Activated T-helper 1 cell treated with anti-CD3 and anti-CD28 coated beads, Interleukin-2, amount 50 U/mL, for 16 hours (primary cell): ENCODE data around the gene REXO1.

Source experiments
- DNase-seq, 2 donors: peaks; one replicate each; pipeline ENCODE4 v3.0.0-alpha.2; 2020; ENCODE audit warnings: low read depth in 1 of 2, low spot score in 1 of 2

Gene REXO1

GRCh38 chr19:1829958-1830357, 18.3 kb downstream of the REXO1 start:
- no peak for DNase-seq

DNA sequence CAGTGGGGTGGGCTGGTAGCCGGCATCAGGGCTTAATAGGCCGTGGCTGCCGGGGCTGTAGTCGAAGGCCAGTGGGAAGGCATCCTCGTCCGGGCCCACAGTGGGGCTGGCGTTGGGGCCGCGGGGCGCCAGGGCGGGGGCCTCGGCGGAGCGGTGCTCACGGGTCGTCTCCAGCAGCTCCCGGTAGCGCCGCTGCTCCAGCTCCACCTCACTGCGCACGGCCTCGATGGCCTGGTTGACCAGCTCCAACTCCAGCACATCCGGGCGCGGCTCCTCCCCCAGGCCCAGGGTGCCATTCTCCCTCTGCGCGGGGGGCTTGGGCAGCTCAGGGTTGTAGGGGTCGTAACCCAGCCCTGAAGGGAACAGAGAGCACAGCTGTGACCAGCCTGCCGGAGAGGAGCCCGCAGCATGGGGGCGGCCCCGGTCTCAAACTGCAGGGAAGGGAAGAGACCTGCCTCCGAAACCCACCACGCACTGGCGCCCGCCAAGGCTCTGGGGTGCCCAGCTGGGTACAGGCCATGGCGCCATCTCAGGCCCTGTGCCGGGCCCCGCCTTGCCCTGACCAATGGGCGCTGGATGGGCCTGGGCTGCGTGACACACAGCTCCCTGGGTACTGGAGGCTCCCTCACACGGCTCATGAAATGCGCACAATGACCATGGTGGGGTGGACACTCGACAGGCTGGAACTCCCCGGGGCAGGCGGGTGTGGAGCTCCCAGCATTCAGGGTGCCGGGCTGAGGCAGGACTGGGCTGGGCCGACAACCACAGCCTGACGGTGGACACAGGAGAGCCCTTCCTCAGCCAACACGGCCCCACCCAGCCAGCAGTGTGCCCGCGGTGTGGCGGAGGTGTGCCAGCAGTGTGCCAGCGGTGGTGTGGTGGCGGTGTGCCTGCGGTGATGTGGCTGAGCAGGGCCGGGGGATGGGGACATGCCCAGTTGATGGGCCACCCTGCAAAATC, 19.7 kb downstream of the REXO1 start:
- DNase-seq: no peak

- DNase-seq: no peak
Observed at GRCh38 chr19:1827566-1828278, 20.6 kb downstream of the REXO1 start.

- DNase-seq: no peak
Observed at GRCh38 chr19:1826557-1827521, 21.4 kb downstream of the REXO1 start.

DNA sequence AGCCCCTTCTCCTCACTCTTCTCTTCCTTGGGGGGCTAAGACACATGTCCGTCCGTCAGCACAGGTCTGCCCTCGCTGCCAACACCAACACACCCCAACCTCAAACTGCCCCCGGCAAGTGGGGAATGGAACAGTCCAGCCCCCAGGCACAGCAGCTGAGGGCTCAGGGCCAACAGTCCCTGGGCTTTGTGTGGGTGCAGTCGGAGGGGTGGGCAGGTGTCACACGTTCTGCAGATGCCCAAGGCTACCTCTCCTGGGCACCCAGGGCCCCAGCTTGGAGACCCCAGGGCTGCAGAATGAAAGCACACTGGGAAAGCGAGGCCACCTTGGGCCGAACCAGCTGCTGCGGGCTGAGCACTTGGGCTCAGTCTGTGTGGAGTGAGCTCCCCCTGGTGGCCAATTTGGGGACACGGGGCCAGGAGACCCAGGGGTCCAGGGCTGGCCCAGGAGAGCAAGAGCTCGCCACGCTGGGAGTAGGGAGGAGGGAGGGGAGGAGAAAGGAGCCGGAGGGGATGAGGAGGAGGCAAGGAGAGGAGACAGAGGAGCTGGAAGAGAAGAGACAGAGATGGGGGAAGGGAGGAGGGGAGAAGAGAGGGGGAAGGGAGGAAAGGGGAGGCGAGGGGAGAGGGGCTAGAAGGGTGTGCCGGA, 22.2 kb downstream of the REXO1 start:
- DNase-seq: peak; percentile 71 to 72

- DNase-seq: no peak
Observed at GRCh38 chr19:1824252-1824622, 24.0 kb downstream of the REXO1 start.

GRCh38 chr19:1823539-1824251, 24.6 kb downstream of the REXO1 start:
- DNase-seq: no peak

GRCh38 chr19:1823020-1823419, 25.3 kb downstream of the REXO1 start:
- no peak for DNase-seq

- no peak for DNase-seq
Observed at GRCh38 chr19:1822210-1822609, 26.1 kb downstream of the REXO1 start.

- DNase-seq: no peak
Observed at GRCh38 chr19:1819341-1820255, 28.7 kb downstream of the REXO1 start.

- no peak for DNase-seq
Observed at GRCh38 chr19:1818549-1819195, 29.6 kb downstream of the REXO1 start.

DNA sequence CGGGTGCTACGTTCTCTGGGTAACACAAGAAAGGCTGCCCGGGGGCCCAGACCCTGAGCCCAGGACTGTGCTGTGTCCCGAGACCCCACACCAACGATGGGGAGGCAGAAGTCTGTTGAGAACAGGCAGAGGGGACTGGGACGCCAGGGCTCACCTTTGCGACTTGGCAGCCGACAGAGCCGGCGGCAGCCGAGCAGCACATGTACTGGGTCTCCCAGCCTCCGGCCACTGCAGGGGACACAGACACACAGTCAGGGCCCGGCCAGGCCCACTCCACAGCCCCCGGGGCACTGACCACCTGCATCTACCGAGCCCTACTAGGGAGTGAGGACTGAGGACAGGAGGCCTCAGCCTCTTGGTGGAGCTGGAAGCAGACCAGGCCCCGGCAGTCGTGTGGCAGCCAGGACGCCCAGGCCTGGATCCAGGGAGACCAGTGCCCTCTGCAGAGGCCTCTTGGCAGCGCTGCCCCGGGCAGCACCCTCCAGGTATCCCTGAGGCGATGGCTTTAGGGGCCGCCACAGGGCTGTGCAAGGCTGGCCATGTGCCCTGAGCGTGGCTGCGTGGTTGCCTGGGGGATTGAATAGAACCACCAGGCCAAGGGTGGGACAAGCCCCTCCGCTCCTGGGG, 30.6 kb downstream of the REXO1 start:
- no peak for DNase-seq

DNA sequence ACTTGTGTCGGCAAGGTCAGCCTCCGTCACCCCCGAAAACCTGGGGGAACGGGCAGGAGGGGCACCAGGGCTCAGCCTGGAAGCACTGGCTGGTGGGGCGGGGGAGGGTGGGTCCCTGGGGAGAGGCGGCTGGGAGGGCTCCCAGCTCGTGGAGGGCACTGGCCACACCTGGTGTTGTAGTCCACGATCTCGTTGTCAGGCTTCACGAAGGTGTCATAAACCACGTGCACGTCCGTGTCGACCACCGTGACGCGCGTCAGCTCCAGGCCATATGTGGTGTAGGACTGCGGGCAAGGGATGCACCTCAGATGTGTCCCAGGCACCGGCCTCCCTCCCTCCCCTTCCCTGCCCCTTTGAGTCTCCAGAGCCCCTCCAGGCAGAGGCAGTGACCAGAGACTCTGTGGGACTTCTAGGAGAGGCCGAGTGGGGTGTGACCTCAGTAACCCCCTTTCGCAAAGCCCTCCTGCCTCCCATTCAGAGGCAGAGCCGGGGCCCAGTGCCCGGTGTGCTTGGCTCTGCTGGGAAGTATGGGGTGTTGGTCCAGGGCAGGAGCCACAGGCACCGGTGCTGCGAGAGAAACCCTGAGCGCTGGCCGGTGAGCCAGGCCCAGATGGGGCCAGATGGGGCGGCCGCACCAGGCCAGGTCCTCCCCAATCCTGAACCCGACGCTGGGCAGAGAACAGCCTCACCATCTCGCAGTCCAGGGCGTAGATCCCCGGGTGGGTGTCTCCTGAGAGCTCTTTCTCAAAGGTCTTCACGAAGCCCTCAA, 31.6 kb downstream of the REXO1 start:
- no peak for DNase-seq

DNA sequence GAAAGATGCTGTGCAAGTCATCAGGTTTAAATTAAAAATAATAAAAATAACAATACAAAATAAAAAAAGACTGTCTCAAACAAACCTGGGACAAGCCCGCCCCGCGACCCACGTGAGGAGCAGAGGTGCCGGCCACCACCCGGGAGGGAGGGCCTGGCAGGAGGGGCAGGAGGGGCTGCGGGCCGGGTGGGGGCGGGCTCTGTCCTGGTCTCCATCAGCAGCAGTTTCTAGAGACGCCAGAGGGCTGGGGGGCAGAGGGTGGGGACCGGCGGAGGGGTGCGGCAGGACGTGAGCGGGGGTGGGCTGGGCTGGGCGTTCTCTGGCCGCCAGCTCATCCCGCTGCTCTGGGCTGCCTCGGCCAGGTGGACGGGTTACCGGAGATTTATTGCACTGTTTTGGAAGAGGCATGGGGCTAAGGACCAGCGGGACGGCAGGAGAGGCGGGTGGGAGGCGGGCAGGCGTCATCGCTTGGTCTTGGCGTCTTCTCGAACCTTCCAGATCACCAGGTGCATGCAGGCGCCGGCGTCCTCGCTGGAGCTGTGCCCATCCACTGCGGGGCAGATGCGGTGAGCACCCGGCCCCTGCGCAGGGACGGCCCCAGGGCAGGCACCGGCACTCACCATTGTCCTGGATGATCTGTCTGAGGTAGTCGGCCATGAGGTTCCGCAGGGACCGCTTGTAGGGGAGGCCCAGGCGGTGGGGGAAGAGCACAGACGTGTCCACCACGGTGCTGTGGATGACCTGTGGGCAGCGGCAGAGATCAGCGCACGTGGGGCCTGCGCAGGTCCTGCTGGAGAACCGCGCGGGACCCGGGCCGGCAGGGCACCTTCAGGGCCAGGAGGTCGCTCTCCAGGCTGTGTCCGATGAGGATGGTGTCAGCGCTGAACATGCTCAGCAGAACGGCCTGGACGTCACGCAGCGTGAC, 32.4 kb downstream of the REXO1 start:
- DNase-seq: no peak

DNA sequence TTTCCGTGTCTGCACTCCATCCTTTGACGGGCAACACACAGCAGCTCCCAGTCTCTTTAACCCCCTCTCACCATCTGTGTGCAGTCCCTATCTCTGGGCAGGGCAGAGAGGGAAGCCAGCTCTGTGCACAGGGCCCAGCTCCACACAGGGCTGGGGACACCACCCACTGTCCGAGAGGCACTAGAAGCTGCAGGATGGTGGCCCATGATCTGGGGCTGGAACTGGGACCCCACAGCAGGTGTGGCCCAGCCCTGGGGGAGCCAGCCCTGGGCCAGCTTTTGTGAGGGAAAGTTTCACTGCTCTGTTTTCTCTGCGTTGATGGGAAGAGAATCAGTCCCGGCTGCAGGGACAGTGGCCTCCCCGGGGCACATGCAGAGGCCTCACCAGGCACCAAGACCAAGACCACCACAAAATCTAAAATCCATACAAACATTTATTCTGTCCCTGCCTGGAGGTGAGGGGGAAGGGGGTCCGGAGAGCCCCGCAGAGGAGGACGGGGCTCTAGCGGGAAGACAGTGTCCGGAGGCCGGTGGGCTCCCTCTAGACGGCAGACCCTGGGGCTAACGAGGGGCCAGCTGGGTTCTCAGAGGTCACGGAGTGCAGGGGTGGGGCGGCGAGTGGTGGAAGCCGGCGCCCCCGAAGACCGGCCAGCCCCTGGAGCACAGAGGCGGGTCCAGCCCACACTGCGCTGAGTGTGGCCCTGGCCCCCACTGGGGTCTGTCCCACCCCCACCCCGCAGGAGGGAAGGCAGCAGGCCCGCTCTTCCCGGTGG, 33.3 kb downstream of the REXO1 start:
- no peak for DNase-seq
